Hypothalamus (tissue), 51 donors: ENCODE measurements around the gene RIPK1.
"Not testable (repeated sequence)": the region's sequence is repeated elsewhere in the genome, so short reads cannot be mapped to it uniquely, and the experiment has no call there.

ENCODE experiments used
- DNase-seq, 51 donors: peaks; one replicate each; lab custom pipeline; 2025; lab: John Stamatoyannopoulos, UW

RIPK1 gene

GRCh38 chr6:3045369-3045768, 22.9 kb upstream of the RIPK1 start:
- DNase-seq = no peak

DNA sequence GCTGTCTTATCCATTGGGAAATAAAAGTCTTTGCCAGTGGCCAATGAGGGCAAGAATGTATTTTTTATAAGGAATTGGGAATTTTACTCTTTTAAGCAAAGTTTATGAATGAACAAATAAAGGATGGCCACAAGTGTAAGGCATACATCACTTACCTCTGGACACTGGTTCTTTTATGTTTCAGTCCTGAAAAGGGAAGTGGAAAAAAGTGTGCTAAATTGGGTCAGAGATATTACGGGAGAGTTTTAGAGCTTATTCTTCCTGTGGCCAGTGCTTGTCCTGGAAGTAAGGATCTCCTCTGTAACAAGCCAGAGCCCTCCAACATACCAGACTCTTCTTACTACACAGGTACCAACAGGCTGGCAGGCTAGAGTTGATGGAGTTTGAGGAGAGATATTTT, 22.5 kb upstream of the RIPK1 start:
- no peak for DNase-seq

- no peak for DNase-seq
Measured at GRCh38 chr6:3046295-3046694, 22.0 kb upstream of the RIPK1 start.

DNA sequence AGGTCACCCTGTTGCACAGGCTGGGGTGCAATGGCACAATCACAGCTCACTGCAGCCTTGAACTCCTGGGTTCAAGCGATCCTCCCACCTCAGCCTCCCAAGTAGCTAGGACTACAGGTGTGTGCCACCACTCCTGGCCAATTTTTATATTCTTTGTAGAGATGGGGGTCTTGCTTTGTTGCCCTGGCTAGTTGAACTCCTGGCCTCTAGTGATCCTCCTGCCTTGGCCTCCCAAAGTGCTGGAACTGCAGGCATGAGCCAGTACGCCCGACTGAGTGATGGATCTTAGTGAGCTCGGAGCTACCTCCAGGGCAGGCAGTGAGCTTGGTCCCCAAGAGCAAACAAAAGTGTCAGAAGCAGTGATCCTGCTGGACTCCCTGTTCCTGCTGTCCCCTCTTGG, 20.3 kb upstream of the RIPK1 start:
- not testable (repeated sequence) for DNase-seq

GRCh38 chr6:3052481-3053230, 15.6 kb upstream of the RIPK1 start:
- DNase-seq = no peak

- no peak for DNase-seq
Measured at GRCh38 chr6:3053231-3053508, 15.1 kb upstream of the RIPK1 start.

GRCh38 chr6:3054229-3055157, 13.8 kb upstream of the RIPK1 start:
- peak in 9 of 51 donors; percentile 7 to 34 (median 22) for DNase-seq

- not testable (repeated sequence) for DNase-seq
Measured at GRCh38 chr6:3055158-3055499, 13.2 kb upstream of the RIPK1 start.

GRCh38 chr6:3057063-3057770, 11.1 kb upstream of the RIPK1 start:
- no peak for DNase-seq

- no peak for DNase-seq
Measured at GRCh38 chr6:3058957-3059356, 9.3 kb upstream of the RIPK1 start.

DNA sequence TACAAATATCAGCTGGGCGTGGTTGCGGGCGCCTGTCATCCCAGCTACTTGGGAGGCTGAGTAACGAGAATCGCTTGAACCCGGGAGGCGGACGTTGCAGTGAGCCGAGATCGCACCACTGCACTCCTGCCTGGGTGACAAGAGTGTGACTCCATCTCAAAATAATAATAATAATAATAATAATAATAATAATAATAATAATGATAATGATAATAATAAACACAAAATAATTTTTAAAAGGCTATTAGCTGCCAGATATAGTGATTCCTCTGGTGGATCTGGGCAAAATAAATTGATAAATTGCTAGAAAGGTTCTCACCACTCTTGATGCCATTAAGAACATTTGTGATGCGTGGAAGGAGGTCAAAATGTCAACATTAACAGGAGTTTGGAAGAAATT, 8.2 kb upstream of the RIPK1 start:
- not testable (repeated sequence) for DNase-seq

DNA sequence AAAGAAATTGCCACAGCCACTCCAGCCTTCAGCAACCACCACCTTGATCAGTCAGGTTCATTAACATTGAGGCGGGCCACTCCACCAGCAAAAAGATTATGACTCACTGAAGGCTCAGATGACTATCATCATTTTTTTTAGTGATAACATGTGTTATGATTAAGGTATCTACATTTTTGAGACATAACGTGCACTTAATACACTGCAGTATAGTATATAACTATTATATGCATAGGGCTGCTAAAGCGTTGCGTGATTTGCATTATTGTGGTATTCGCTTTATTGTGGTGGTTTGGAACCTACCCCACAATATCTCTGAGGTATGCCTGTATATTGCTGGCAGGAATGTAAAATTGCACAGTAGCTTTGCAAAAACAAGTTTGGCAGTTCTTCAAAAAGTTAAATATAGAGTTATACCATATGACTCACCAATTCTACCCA, 6.8 kb upstream of the RIPK1 start:
- no peak for DNase-seq

DNA sequence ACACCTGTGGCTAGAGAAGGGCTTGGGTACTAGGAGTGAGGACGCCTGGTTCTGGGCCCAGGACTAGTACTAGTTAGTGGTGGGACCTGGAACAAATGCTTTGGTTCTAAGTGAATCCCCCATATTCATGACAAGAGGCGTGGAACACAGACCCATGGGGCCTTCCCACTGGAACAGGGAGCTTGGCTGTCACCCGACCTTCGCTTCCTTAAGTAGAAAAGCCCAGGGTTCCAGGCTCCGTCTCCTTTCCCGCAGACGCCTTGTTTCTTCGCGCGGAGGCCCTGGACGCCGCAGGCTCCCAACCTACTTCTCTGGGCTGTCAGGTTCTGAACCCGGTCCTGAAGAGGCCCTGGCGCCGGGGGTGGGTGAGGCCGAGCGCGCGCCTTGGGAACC, 5.0 kb upstream of the RIPK1 start:
- DNase-seq = not testable (repeated sequence)

DNA sequence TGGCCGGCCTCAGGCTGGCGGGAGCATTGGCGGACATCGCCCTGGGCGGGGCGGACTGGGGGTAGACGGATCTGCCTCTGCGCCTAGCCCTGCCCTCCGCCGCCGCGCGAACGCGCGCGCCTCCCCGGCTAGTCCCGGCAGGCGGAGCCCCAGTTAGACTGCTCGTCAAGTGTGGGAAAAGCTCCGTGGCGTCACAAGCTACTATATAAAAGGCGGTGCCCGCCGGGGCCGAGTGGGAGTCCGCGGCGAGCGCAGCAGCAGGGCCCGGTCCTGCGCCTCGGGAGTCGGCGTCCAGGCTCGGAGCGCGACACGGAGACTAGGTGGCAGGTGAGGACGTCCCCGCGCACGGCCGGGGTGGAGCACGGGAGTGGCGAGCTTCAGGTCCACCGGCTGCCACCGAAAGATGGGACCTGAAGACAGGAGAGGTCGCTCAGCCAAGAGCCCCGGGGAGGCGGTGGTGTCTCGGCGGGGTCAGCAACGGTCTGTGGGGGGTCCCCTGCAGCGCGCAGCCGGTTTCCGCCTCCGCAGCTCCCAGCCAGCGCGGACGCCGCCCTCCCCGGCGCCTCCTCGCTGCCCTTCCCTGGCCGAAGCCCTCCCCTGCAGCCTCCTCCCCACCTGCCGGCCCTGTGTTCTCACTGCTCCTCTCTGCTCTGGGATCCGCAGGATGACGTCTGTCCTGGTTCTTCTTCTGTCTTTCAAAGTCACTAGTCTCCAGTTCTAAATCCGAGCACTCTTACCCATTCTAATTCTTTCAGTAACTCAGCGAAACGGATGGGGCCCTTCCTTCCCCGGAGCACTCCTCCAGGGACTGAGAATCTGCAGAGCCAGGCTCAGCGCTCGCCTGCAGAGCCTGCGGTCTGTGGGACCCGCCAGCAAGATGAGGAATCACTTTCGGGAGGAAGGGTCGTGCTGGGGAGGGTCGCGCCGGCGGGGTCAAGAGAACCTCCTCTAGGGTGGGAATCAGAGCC, 4.3 kb upstream of the RIPK1 start:
- DNase-seq = peak in 50 of 51 donors; percentile 36 to 98 (median 86)

DNA sequence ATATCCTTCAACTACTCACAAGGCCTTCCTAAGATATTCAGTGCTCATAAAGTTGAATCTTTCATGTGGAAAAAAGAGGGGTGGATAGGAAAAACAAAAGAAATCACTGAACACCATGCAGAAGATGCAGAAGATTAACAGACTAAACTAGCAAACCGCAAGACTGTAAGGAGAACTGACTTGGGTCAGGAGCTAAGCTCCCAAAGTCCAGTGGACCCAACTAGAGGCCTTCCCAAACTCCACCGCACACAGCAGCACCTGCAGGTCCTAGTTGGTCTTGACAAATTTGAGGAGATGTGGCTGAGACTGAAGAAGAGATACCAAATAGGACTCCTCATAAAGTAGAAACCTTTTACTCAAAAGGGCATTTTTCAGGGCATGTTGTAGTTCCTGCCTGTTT, 3.3 kb downstream of the RIPK1 start:
- no peak for DNase-seq

DNA sequence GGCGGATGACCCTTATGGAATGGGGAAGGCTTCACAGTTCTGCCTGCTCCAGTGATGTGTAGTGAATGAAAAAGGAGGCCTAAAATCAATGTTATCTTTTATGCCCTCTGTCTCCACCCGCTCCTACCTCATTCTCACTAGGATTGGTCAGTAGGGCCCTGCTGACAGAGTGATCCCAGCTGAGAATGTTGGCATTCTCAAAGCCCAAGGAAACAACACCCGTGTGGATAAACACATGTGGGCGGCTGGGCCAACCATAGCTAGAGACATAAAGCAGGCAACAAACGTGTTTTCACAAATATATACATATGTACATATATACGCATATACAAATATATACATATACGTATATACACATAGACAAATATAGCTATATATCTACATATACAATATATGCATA, 4.5 kb downstream of the RIPK1 start:
- DNase-seq = no peak

DNA sequence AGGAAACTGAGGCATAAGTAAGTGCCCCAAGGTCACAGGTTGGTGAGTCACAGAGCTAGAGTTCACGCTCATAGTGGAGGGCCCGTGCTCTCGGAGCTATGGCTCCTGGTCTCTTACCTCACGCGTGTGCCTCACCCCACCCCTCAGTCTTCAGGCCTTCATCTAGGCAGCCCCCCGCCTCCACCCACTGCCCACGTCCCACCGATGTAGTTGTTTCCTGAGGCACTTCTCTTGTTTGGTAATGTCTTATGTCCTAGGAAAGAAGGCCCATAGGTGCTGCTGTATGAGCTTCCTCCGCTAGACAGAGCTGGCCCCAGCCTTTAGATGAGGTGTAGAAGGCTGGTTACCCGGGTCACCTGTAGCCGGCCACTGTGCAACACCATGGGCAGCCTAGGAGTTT, 5.1 kb downstream of the RIPK1 start:
- DNase-seq = no peak

DNA sequence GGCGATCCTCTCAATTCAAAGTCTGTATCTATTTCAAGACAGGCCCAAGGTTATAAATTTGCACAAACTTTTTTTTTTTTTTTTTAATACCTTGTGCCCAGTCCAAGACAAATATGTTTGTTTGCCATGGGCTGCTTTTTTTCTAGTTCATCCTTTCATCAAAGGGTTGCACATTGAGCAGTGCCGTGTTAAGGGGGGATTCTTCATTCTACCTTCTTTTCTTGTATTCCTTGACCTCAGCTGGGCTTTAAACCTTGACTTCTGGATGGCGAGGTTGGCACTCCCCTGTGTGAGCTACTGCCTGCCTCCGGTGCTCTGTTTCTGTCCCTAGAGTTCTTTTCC, 7.4 kb downstream of the RIPK1 start:
- no peak for DNase-seq

DNA sequence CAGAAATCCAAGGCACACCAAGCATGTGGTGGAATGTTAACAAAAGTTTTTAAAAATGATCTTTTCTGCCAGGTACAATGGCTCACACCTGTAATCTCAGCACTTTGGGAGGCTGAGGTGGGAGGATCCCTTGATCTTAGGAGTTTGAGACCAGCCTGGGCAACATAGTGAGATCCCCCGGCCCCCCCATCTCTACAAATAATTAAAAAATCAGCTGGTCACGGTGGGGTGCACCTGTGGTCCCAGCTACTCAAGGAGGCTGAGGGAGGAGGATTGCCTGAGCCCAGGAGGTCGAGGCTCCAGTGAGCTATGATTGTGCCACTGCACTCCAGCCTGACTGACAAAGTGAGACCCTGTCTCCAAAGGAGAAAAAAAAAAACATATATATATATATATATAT, 8.0 kb downstream of the RIPK1 start:
- DNase-seq = no peak

DNA sequence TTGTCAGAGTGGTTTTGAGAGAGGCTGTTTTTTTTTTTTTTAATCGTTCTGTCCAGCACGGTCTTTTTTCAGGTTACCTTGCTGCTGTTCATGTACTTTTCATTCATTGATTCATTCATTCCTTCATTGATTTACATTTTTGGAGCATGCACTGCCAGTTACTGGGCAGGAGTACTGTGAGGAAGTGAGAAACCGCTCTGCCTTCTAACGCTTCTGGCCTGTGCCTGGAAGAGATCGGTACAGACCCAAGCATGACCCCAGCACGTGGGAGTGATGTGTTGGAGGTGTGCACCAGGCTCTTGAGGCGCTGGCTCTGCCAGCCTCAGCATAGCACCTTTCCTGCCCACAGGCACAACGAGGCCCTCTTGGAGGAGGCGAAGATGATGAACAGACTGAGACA, 9.1 kb downstream of the RIPK1 start:
- DNase-seq = no peak
